Activated gamma-delta T cell treated with anti-CD3 and anti-CD28 coated beads, Interleukin-2, amount 50 U/mL, for 16 hours (primary cell): ENCODE data around the gene EHD4.

ENCODE experiments used
- DNase-seq: peaks from one replicate; pipeline ENCODE4 v3.0.0-alpha.2; 2020; ENCODE audit warnings: low read depth

Gene EHD4

GRCh38 chr15:41994772-41995475 is 22.6 kb upstream of the EHD4 start:
- DNase-seq = no peak

GRCh38 chr15:41994171-41994650 is 21.9 kb upstream of the EHD4 start:
- no peak for DNase-seq

GRCh38 chr15:41993472-41994170 is 21.3 kb upstream of the EHD4 start:
- DNase-seq = no peak

GRCh38 chr15:41992803-41993190 is 20.4 kb upstream of the EHD4 start:
- DNase-seq = no peak

- DNase-seq = no peak
These were observed 19.9 kb upstream of the EHD4 start for GRCh38 chr15:41992151-41992802.

- DNase-seq = no peak
These were observed 18.3 kb upstream of the EHD4 start for GRCh38 chr15:41990691-41991090.

- DNase-seq = no peak
These were observed 17.9 kb upstream of the EHD4 start for GRCh38 chr15:41990243-41990605.

GRCh38 chr15:41989573-41990242 is 17.4 kb upstream of the EHD4 start:
- DNase-seq = peak; percentile 72

- DNase-seq = no peak
These were observed 16.7 kb upstream of the EHD4 start for GRCh38 chr15:41988896-41989572.

- DNase-seq = no peak
These were observed 15.5 kb upstream of the EHD4 start for GRCh38 chr15:41987925-41988275.

GRCh38 chr15:41987246-41987924 is 15.0 kb upstream of the EHD4 start:
- no peak for DNase-seq

GRCh38 chr15:41985236-41986160 is 13.1 kb upstream of the EHD4 start:
- DNase-seq = no peak

- DNase-seq = no peak
These were observed 12.3 kb upstream of the EHD4 start for GRCh38 chr15:41984622-41985021.

- no peak for DNase-seq
These were observed 11.5 kb upstream of the EHD4 start for GRCh38 chr15:41983621-41984571.

- no peak for DNase-seq
These were observed 10.9 kb upstream of the EHD4 start for GRCh38 chr15:41983221-41983620.

- no peak for DNase-seq
These were observed 10.0 kb upstream of the EHD4 start for GRCh38 chr15:41982133-41982930.

- DNase-seq = no peak
These were observed 9.2 kb upstream of the EHD4 start for GRCh38 chr15:41981371-41982132.
